Activated naive CD4-positive, alpha-beta T cell treated with anti-CD3 and anti-CD28 coated beads for 36 hours (primary cell): ENCODE data around the gene SUMF1. TPM values are rescaled to one million over a fixed set of nuclear protein-coding genes. Genes with fewer than 3 reads are reported as not detected.

ENCODE experiments used
- CTCF ChIA-PET: fragments of 350-600 bp; sonication (Branson Sonifier 250); formaldehyde crosslinking; loops from one replicate; lab custom pipeline; 2021; ENCODE audit warnings: antibody characterized with exemption; lab: Charles Lee
- DNase-seq: peaks from one replicate; pipeline ENCODE4 v3.0.0-alpha.2; 2020
- H3K27ac Mint-ChIP-seq: one replicate; pipeline ENCODE4 v1.8.0; 2021; ENCODE audit warnings: mild to moderate bottlenecking, mixed read lengths
- H3K27me3 Mint-ChIP-seq: one replicate; pipeline ENCODE4 v1.8.0; 2021; ENCODE audit warnings: low read depth, mixed read lengths
- H3K36me3 Mint-ChIP-seq: one replicate; pipeline ENCODE4 v1.8.0; 2021; ENCODE audit warnings: low read depth, mixed read lengths
- H3K4me1 Mint-ChIP-seq: one replicate; pipeline ENCODE4 v1.8.0; 2021; ENCODE audit warnings: low read depth, mixed read lengths
- H3K4me3 Mint-ChIP-seq: one replicate; pipeline ENCODE4 v1.8.0; 2021; ENCODE audit warnings: mild to moderate bottlenecking, moderate library complexity, mixed read lengths
- H3K9me3 Mint-ChIP-seq: one replicate; pipeline ENCODE4 v1.8.0; 2021; ENCODE audit warnings: mixed read lengths
- intact Hi-C: fragments of 100-400 bp; cut with micrococcal nuclease; formaldehyde crosslinking; loops from one replicate; pipeline ENCODE4 v1.15.1; 2023
- total RNA-seq, 2 experiments: library from RNA; stranded (reverse); gene quantifications; one replicate each; pipeline ENCODE4 v1.2.3, GENCODE V29; 2021

SUMF1 gene
- total RNA-seq, 2 experiments from 2014 or later, result 3.9 to 5.0 TPM

DNA sequence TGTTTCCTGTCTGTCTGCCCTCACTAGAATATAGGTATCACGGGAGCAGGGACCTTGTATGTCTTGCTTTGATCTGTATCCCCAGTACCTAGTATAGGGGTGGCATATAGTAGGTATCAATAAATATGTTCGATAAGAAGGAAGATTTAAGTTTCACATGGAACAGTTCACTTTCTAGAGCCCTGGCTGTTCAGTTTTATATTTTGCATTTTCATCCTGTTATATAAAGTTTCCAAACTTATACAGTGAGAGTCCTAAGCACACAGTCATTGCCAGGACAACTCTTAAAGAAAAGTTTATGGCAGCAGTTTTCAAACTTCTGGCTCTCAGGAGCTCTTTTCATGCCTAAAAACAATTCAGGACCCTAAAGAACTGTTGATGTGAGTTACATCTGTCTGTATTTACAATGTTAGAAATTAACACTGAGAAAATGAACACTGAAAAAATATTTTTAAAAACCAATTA, 39.5 kb upstream of the SUMF1 start:
- intact Hi-C loops, result no loop called here
- Mint-ChIP-seq H3K27me3 (no peaks in the 10 kb centered on the region), H3K27ac (no peak overlapping the region), H3K36me3 (peaks cover 8% of the 10 kb centered on the region), H3K4me1 (peaks cover 45% of the 10 kb centered on the region), H3K4me3 (no peak overlapping the region), H3K9me3 (no peaks in the 10 kb centered on the region)
- no peak for DNase-seq
- CTCF ChIA-PET, result interaction anchor here (0.6 to 0.9 kb wide), 2 partner anchors 85 to 155 kb away, joined by 3 read pairs; no protein-coding TSS in a partner anchor

DNA sequence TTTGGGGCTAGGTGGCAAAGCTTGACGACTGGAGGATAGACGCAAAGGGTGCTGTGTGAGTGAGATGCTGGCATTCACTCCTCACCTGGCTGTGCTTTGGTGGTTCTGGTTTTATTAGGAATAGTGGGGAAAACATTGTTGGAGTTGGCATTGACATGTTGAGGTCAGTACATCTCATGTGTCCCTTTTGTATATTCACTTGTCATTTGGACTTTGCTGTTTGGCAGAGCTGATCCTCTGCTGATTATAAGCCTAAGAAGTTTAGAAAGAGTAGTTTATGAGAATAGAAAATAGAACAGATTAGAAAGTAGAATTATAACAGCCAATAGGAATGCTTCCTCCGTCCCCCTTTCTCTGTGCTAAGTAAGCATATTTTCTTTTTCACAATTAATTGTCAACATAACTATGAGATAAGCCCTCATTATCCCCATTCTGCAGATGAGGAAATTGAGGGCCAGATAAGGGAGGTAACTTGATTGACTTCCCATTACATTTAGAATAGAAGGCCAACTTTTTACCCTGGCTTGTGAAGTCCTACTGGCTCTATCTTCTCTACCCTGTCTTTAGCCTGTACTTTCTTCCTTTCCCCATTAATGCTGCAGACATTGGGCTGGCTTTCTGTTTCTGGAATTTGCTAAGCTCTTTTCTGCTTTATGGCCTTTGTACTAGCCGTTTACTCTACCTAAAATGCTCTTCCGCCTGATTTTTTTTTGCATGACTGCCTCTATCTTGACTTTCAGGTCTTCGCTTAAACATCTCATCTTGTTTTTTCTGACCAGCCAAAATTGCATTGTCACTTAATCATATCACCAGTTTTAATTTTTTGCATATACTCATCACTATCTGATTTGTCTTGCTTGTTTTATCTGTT, 38.9 kb upstream of the SUMF1 start:
- no peak for DNase-seq
- Mint-ChIP-seq H3K36me3 (peaks cover 8% of the 10 kb centered on the region), H3K4me1 (peaks cover 45% of the 10 kb centered on the region), H3K4me3 (no peak overlapping the region), H3K27ac (no peak overlapping the region), H3K9me3 (no peaks in the 10 kb centered on the region), H3K27me3 (no peaks in the 10 kb centered on the region)
- CTCF ChIA-PET, result interaction anchor here (2.2 to 2.9 kb wide), 2 partner anchors 11 to 155 kb away, joined by 6 to 18 read pairs; partner anchors contain the start of gene ITPR1
- intact Hi-C loops, result no loop called here

DNA sequence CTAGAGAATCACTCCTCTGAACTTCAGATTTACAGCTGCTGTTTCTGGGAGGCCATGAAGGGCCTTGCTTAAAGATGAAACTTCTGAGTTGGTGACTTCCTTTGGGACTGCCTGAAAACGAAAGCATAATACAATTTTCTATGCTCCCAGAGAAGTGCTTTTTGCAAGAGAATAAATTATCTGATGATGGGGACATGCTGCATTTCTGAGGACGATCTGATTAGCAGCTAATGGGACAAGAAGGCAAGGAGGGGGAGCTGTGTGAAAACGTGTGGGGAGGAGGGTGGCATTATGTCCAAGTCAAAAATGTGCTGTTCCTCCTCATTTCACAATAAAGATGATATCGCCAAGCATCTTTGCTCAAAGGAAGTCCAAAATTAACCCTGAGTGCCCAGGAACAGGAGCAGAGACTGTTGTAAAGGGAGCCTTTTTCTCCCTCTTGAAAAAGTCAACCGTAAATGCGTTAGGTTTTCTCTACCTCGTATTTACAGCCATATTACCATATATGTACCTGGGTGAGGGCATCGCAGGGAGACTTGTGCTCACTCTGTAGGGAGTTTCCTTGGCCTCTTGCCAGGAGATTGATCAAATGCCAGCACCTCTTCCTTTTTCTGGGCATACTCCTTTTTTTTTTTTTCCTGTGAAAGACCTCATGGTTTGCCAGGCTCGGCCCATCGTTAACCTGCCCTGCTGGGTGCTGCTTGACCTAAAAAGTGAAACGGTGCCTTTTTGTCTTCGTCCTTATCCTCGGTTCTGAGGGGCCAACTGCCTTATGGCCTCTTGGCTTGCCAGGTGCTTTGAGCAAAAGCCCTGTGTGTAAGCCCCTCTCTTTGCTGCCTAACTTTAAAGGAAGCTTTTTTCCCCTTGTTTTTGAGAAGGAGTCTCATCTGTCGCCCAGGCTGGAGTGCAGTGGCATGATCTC, 37.5 kb upstream of the SUMF1 start:
- CTCF ChIA-PET, result interaction anchor here (0.7 to 2.9 kb wide), 6 partner anchors 10 to 153 kb away, joined by 3 to 18 read pairs (median 4); partner anchors contain the start of gene ITPR1
- peak; percentile 47 for DNase-seq
- Mint-ChIP-seq H3K27ac (peak overlapping the region; percentile 74), H3K9me3 (no peaks in the 10 kb centered on the region), H3K36me3 (peaks cover 10% of the 10 kb centered on the region), H3K4me1 (peaks cover 45% of the 10 kb centered on the region), H3K27me3 (no peaks in the 10 kb centered on the region), H3K4me3 (peak overlapping the region; percentile 70)
- intact Hi-C loops, result loop anchor here (1.0 kb wide), 2 partner anchors 8 to 15 kb away; no protein-coding TSS in a partner anchor

DNA sequence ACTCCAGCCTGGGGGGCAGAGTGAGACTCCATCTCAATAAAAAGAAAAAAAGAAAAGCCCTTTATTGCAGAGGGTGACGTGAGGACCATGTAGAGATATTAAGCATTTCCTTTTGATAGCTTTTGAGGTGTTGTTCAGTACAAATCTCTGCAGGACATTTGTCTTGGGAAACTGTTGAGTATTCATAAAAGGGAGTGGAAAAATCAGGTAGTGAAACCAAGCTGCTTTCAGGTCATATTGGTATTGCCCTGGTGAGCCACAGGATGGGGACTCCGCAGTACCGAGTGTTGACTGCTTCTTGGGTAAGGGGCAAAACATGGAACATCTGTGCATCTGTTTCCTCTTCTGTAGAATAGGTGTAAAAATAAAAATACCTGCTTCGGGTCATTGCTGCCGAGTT, 36.0 kb upstream of the SUMF1 start:
- H3K9me3 Mint-ChIP-seq, result no peaks in the 10 kb centered on the region
- intact Hi-C loops, result no loop called here
- no peak for DNase-seq
- CTCF ChIA-PET, result interaction anchor here (0.6 to 0.9 kb wide), 3 partner anchors 13 to 1069 kb away, joined by 3 read pairs; no protein-coding TSS in a partner anchor
- H3K4me3 Mint-ChIP-seq, result no peak overlapping the region
- H3K4me1 Mint-ChIP-seq, result peaks cover 45% of the 10 kb centered on the region
- no peaks in the 10 kb centered on the region for H3K27me3 Mint-ChIP-seq
- peaks cover 6% of the 10 kb centered on the region for H3K36me3 Mint-ChIP-seq
- H3K27ac Mint-ChIP-seq, result no peak overlapping the region

DNA sequence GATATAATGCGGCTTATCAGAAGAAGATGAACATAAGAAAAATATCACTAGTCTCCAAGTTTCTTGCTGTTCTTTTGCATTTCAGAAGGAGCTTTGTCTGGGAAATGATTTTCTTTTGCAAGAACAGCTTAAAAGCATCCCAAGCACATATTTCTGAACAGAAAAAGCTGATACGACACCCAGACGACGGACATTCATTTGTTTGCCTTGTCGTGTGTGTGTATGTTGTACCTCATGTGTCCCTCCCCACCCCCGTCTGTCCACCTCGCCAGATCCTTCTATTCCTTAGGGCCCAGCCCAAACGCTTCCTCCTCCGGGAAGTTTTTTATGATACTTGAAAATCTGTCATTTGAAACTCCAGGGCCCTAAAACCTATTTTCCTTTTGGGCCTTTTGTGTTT, 34.9 kb upstream of the SUMF1 start:
- no peak for DNase-seq
- Mint-ChIP-seq H3K27ac (no peak overlapping the region), H3K27me3 (no peaks in the 10 kb centered on the region), H3K36me3 (peaks cover 7% of the 10 kb centered on the region), H3K4me1 (peaks cover 43% of the 10 kb centered on the region), H3K9me3 (no peaks in the 10 kb centered on the region), H3K4me3 (no peak overlapping the region)
- intact Hi-C loops, result no loop called here
- CTCF ChIA-PET, result interaction anchor here (0.8 kb wide), 1 partner anchor 83 kb away, joined by 4 read pairs; no protein-coding TSS in a partner anchor

DNA sequence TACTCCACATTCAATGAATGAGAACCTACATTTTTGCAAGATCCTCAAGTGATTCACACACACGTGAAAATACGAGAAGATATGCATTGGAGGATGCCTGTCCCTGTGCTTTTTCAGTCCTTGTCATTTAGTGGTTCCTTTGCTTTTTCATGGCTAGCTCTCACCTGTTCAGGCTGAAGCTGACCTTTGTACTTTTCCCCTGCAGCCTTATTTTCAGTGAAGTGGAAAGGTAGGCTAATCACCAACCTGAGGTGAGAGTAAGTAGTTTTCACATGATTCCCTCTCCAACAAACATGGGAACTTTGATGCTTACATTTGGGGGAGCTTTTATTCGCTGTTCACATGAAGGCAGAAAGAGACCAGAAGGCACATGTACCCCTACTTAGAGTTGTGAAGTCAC, 34.4 kb upstream of the SUMF1 start:
- no peaks in the 10 kb centered on the region for H3K9me3 Mint-ChIP-seq
- peaks cover 7% of the 10 kb centered on the region for H3K36me3 Mint-ChIP-seq
- no peak overlapping the region for H3K4me3 Mint-ChIP-seq
- CTCF ChIA-PET, result no interaction called here
- H3K4me1 Mint-ChIP-seq, result peaks cover 46% of the 10 kb centered on the region
- DNase-seq, result no peak
- H3K27me3 Mint-ChIP-seq, result no peaks in the 10 kb centered on the region
- no peak overlapping the region for H3K27ac Mint-ChIP-seq
- intact Hi-C loops, result no loop called here

DNA sequence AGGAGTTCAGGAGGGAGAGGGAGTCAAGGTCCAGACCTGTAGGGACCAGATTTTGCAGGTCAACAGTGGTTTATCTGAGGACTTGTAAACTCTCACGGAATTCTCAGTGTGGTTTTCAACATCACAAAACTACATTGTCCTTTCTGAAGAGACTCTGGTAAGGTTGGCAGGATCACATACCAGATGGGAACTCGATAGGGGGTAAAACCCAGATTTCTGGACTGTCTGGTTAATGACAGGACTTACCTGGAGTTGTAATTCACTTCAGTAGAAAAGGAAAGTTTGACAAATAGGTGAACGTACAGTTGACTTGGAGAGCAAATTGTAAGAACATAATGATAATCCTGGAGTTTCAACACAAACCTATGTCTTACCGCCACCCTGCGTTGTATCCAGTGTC, 31.4 kb upstream of the SUMF1 start:
- Mint-ChIP-seq H3K9me3 (no peaks in the 10 kb centered on the region), H3K27ac (no peak overlapping the region), H3K27me3 (no peaks in the 10 kb centered on the region), H3K4me1 (peaks cover 41% of the 10 kb centered on the region), H3K36me3 (peaks cover 9% of the 10 kb centered on the region), H3K4me3 (no peak overlapping the region)
- no peak for DNase-seq
- CTCF ChIA-PET, result interaction anchor here (0.5 kb wide), 1 partner anchor 40 kb away, joined by 3 read pairs; no protein-coding TSS in a partner anchor
- intact Hi-C loops, result no loop called here

DNA sequence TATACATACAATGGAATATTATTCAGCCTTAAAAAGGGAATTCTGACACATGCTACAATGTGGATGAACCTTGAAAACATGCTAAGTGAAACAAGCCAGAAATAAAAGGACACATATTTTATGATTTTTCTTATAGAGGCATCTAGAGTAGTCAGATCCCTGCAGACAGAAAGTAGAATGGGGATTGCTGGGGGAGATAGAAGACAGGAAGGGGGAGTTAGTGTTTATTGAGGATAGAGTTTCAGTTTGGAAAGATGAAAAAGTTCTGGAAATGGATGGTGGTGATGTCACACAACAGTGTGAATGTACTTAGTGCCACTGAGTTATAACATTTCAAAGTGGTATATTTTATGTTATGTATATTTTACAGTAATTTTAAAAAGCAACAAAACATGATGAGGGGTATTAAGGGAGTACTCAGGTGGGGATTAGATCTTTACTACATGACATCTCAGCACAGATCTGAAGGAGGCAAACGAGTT, 30.8 kb upstream of the SUMF1 start:
- Mint-ChIP-seq H3K27me3 (no peaks in the 10 kb centered on the region), H3K4me3 (no peak overlapping the region), H3K9me3 (no peaks in the 10 kb centered on the region), H3K36me3 (peaks cover 9% of the 10 kb centered on the region), H3K27ac (no peak overlapping the region), H3K4me1 (peaks cover 36% of the 10 kb centered on the region)
- intact Hi-C loops, result no loop called here
- CTCF ChIA-PET, result interaction anchor here (0.5 kb wide), 1 partner anchor 39 kb away, joined by 3 read pairs; no protein-coding TSS in a partner anchor
- no peak for DNase-seq

DNA sequence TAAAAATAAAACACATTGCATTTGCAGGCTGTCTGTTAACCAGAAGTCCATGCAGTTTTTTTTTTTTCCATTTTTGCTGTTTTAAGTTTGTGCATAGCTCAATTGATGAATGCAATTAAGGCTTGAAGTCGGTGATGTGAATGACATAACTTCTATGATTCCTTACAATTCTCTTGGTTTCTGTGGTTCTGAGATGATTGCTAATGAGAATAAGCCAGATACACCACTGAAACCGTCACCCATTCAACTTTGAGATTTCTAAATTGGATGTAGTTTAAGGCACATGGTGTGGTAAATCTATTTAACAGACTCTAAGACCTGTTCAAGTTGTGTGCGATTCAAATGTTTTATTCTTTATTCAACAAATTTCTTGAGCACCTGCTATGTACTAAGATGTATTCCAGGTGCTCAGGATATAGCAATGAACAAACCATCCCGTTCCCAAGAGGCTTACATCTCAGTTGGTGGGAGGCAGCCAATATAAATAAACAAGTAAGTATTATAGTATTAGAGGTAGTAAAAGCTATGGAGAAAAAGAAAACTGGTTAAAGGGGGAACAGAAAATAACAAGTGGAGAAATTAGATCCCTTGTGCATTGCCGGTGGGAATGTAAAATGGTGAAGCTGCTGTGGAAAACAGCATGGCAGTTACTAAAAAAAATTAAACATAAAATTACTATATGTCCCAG, 30.1 kb upstream of the SUMF1 start:
- H3K27ac Mint-ChIP-seq, result no peak overlapping the region
- CTCF ChIA-PET, result interaction anchor here (0.7 to 2.5 kb wide), 3 partner anchors 22 to 232 kb away, joined by 3 to 11 read pairs (median 3); no protein-coding TSS in a partner anchor
- intact Hi-C loops, result no loop called here

DNA sequence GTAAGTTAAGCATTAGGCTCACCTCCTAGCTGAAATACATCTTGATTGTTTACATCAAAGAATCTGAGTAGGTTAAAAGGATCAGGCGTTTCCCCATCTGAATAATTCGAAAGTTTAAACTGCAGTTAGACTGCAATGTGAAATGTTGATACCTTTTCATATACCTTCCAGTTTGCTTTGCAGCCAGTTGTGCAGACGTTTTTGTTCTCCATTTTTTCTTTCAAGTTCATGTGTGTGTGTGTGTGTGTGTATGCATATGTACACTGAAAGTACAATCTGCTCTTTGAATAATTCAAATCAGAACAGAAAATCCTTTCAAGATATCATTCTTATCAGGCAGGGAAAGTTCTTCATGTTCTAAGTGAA, 29.0 kb upstream of the SUMF1 start:
- no peaks in the 10 kb centered on the region for H3K9me3 Mint-ChIP-seq
- peaks cover 3% of the 10 kb centered on the region for H3K27me3 Mint-ChIP-seq
- CTCF ChIA-PET, result interaction anchor here (0.7 to 4.2 kb wide), 6 partner anchors 9 to 233 kb away, joined by 3 to 18 read pairs (median 10); no protein-coding TSS in a partner anchor
- intact Hi-C loops, result loop anchor here (1.0 kb wide), 1 partner anchor 8 kb away; no protein-coding TSS in a partner anchor
- peaks cover 37% of the 10 kb centered on the region for H3K4me1 Mint-ChIP-seq
- peak; percentile 14 for DNase-seq
- H3K27ac Mint-ChIP-seq, result peak overlapping the region; percentile 14
- H3K4me3 Mint-ChIP-seq, result no peak overlapping the region
- peaks cover 6% of the 10 kb centered on the region for H3K36me3 Mint-ChIP-seq

More for the DNA sequence above, 30.1 kb upstream of the SUMF1 start:
- DNase-seq, result no peak
- Mint-ChIP-seq H3K4me3 (no peak overlapping the region), H3K9me3 (no peaks in the 10 kb centered on the region), H3K4me1 (peaks cover 35% of the 10 kb centered on the region), H3K36me3 (peaks cover 9% of the 10 kb centered on the region), H3K27me3 (no peaks in the 10 kb centered on the region)
